Measurements from ENCODE around the gene UQCC3. TPM values are rescaled to one million over a fixed set of nuclear protein-coding genes. Genes with fewer than 3 reads are reported as not detected.

Gene UQCC3
- total and polyA plus RNA-seq, 2 donors (not counting 3 experiments of a cell fraction or from before 2014, with no cell fraction given) = 8.6 to 15.5 TPM

DNA sequence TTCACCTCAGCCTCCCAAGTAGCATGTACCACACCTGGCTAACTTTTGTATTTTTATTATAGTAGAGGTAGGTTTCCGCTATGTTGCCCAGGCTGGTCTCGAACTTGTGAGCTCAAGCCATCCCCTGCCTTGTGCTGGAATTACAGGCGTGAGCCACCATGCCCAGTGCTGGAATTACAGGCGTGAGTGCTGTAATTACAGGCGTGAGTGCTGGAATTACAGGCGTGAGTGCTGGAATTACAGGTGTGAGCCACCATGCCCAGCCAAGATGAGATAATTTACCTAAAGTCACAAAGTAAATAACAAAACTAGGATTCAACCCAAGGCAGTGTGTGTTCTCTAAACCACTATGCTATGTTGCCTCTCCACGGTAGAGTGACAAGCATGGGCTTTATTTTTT is 11.0 kb downstream of the UQCC3 start:
- Histone ChIP-seq H3K4me1 (ENCODE audit: control insufficient read depth, extremely low read depth, insufficient read depth, low read length) (peaks cover 11% of the 10 kb centered on the region), H3K9ac (replicated peaks; ENCODE audit: extremely low read depth, insufficient read depth, low read length) (no peak overlapping the region), H2AFZ (ENCODE audit: low read depth, low read length) (no peak overlapping the region), H3K27me3 (ENCODE audit: control insufficient read depth in 2 of 2, insufficient read depth in 2 of 2, low read length in 2 of 2) (no peaks in the 10 kb centered on the region), H3K4me3 (replicated peaks in 1 of 3; ENCODE audit: insufficient read depth in 1 of 3, low read depth in 1 of 3, low read length in 3 of 3) (no peak overlapping the region), H3K9me1 (replicated peaks; ENCODE audit: control insufficient read depth, extremely low read depth, insufficient read depth, low read length) (no peaks in the 10 kb centered on the region), H3K4me2 (ENCODE audit: insufficient read depth, low read length) (no peak overlapping the region), H3K9me3 (replicated peaks; ENCODE audit: control insufficient read depth, insufficient read depth, low read length) (no peaks in the 10 kb centered on the region), H4K20me1 (replicated peaks; ENCODE audit: control insufficient read depth, extremely low read depth, insufficient read depth, low read length) (no peaks in the 10 kb centered on the region), H3K36me3 (ENCODE audit: control insufficient read depth in 2 of 2, extremely low read depth in 1 of 2, insufficient read depth in 2 of 2, low read length in 2 of 2) (peaks cover 0 to 4% of the 10 kb centered on the region in 2 experiments), H3K79me2 (ENCODE audit: control insufficient read depth, insufficient read depth, low read length) (peaks cover 12% of the 10 kb centered on the region), H3K27ac (ENCODE audit: insufficient read depth, low read depth, low read length) (no peak overlapping the region)
- ChIA-PET CTCF (interaction anchor here (1.4 to 3.9 kb wide), 2 partner anchors 10 to 11 kb away, joined by 3 to 118 read pairs; partner anchors contain the start of genes LBHD1, LRRN4CL and UQCC3), POLR2A (no interaction called here)
- FAIRE-seq (no peak), DNase-seq (ENCODE audit: low read depth, low spot score) (no peak)
- BruUV-seq (replicated peaks) = no TSS peak
- dilution Hi-C loops (cut with MboI; ENCODE audit: extremely low pct_ligation_motif_present, low sequenced_read_pairs) (no loop called here), intact Hi-C loops (cut with micrococcal nuclease) (no loop called here)
- TF ChIP-seq JUN (IDR thresholded peaks at IDR 0.05; ENCODE audit: borderline replicate concordance, insufficient read depth, insufficient read length, low read depth) = no peak
- no peak for TF ChIP-seq MYC (IDR thresholded peaks at IDR 0.05; ENCODE audit: low read depth, low read length)
- no peak for TF ChIP-seq FOS (IDR thresholded peaks at IDR 0.05; ENCODE audit: borderline replicate concordance, insufficient read depth, low read length)
- TF ChIP-seq POLR2AphosphoS5 (IDR thresholded peaks at IDR 0.05; ENCODE audit: insufficient read depth, low read depth, low read length) = no peak
- TF ChIP-seq, protein P1, sequence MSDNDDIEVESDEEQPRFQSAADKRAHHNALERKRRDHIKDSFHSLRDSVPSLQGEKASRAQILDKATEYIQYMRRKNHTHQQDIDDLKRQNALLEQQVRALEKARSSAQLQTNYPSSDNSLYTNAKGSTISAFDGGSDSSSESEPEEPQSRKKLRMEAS (IDR thresholded peaks at IDR 0.05; ENCODE audit: insufficient read depth, insufficient read length) = no peak
- no peak for TF ChIP-seq EZH2 (IDR thresholded peaks at IDR 0.05; ENCODE audit: borderline replicate concordance, low read depth, low read length, severe bottlenecking)
- no peak for TF ChIP-seq GATA2 (IDR thresholded peaks at IDR 0.05; ENCODE audit: insufficient read depth, insufficient read length, low read depth, low read length)
- TF ChIP-seq POLR2A (IDR thresholded peaks at IDR 0.05; ENCODE audit: low read depth, low read length) = no peak
- TF ChIP-seq CTCF (IDR thresholded peaks at IDR 0.05; ENCODE audit: extremely low read depth in 1 of 2, insufficient read depth in 1 of 2, low read depth in 1 of 2, low read length in 2 of 2) = no peak

All from endothelial cell of umbilical vein (primary cell).